Measurements from ENCODE around the gene MUC5B. TPM values are rescaled to one million over a fixed set of nuclear protein-coding genes. Genes with fewer than 3 reads are reported as not detected.

The MUC5B gene
- total RNA-seq, 1 donor from 2014 or later = not detected

DNA sequence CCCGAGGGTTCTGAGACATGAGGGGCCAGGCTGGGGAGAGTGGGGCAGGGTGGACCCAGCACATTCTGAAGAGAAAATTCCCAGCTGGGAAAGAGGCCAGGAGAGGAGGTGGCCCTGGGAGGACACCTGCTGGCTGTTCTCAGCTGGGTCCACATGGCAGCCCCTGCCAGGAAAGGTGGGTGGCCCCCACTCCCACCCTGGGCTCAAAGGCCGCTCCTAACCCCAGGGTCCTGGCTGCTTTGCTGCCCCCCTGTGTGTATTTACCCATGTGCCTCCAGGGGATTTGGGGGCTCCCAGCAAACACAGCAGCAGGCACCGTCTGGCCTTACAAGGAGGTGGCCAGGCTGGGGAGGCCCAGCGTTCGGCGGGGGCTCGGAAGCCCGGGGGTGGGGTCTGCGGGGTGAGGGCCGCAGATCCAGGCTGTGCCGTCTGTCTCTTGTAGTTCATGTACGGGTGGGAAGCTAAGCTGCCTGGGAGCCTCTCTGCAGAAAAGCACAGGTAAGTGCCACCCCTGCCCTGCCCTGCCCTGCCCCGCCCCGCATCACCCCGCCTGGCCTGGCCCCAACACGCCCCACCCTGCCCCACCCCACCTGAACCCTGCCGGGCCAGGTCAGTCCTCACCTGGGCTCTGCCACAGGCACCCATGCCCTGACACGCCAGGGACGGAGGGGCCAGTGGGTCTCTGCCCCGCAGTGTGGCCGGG lies 10.6 kb downstream of the MUC5B start:
- no peak overlapping the region for H3K4me3 ChIP-seq (ENCODE audit: insufficient read depth, low read depth, low read length)
- no peaks in the 10 kb centered on the region for H3K9me3 ChIP-seq (ENCODE audit: insufficient read depth, low read depth, low read length)
- H3K79me2 ChIP-seq (ENCODE audit: insufficient read depth, low read length) = no peaks in the 10 kb centered on the region
- no peaks in the 10 kb centered on the region for H3K27me3 ChIP-seq (ENCODE audit: insufficient read depth, low read length)
- no peak overlapping the region for H3K4me3 Mint-ChIP-seq (ENCODE audit: unreplicated experiment)
- FAIRE-seq = no peak
- H3K27me3 Mint-ChIP-seq (ENCODE audit: low read depth, unreplicated experiment) = peaks cover 12% of the 10 kb centered on the region
- H3K4me1 ChIP-seq (ENCODE audit: insufficient read depth, low read length) = no peaks in the 10 kb centered on the region
- H3K27ac ChIP-seq (ENCODE audit: low read depth, low read length) = no peak overlapping the region
- H3K4me2 ChIP-seq (ENCODE audit: low read length) = no peak overlapping the region
- no peak overlapping the region for H2AFZ ChIP-seq (ENCODE audit: low read depth, low read length)
- no peak overlapping the region for H3K27ac Mint-ChIP-seq (ENCODE audit: unreplicated experiment)
- DNase-seq (ENCODE audit: low read depth) = no peak
- no peaks in the 10 kb centered on the region for H3K9me3 Mint-ChIP-seq (ENCODE audit: unreplicated experiment)
- no peak for TF ChIP-seq EZH2 (IDR thresholded peaks at IDR 0.05; ENCODE audit: insufficient read depth, low read length)
- TF ChIP-seq, protein P1, sequence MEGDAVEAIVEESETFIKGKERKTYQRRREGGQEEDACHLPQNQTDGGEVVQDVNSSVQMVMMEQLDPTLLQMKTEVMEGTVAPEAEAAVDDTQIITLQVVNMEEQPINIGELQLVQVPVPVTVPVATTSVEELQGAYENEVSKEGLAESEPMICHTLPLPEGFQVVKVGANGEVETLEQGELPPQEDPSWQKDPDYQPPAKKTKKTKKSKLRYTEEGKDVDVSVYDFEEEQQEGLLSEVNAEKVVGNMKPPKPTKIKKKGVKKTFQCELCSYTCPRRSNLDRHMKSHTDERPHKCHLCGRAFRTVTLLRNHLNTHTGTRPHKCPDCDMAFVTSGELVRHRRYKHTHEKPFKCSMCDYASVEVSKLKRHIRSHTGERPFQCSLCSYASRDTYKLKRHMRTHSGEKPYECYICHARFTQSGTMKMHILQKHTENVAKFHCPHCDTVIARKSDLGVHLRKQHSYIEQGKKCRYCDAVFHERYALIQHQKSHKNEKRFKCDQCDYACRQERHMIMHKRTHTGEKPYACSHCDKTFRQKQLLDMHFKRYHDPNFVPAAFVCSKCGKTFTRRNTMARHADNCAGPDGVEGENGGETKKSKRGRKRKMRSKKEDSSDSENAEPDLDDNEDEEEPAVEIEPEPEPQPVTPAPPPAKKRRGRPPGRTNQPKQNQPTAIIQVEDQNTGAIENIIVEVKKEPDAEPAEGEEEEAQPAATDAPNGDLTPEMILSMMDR (IDR thresholded peaks at IDR 0.05; ENCODE audit: insufficient read depth, low read depth, low read length) = no peak
- no peaks in the 10 kb centered on the region for H3K4me1 Mint-ChIP-seq (ENCODE audit: low read depth, unreplicated experiment)
- no peak overlapping the region for H3K9ac ChIP-seq (ENCODE audit: low read length)
- no peaks in the 10 kb centered on the region for H4K20me1 ChIP-seq (ENCODE audit: insufficient read depth, low read length)
- H3K36me3 Mint-ChIP-seq (ENCODE audit: low read depth, unreplicated experiment) = no peaks in the 10 kb centered on the region
- H3K36me3 ChIP-seq (ENCODE audit: insufficient read depth, low read length) = no peaks in the 10 kb centered on the region

DNA sequence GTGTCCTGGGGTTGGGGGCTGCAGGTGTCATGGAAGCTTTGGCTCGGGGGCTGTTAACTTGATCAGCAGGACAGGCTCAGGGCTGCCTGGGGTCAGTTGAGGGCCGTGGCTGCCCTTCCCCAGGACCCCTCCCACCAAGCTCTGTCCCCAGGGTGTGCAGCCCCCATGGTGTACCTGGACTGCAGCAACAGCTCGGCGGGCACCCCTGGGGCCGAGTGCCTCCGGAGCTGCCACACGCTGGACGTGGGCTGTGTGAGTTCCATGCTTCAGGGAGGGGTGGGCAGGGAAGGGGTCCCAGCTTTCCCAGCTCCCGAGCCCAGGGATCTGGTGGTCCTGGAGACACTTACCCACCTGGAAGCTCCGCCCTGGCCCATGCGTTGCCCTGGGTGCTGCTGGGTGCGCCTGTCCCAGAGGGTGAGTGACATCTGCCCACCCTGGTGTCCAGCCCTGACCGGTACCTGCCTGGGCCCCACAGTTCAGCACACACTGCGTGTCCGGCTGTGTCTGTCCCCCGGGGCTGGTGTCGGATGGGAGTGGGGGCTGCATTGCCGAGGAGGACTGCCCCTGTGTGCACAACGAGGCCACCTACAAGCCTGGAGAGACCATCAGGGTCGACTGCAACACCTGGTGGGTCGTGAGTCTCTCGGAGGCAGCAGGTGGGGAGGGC lies 11.3 kb downstream of the MUC5B start:
- H3K27ac ChIP-seq (ENCODE audit: low read depth, low read length) = no peak overlapping the region
- no peaks in the 10 kb centered on the region for H3K4me1 ChIP-seq (ENCODE audit: insufficient read depth, low read length)
- H3K9me3 ChIP-seq (ENCODE audit: insufficient read depth, low read depth, low read length) = no peaks in the 10 kb centered on the region
- DNase-seq (ENCODE audit: low read depth) (no peak), FAIRE-seq (no peak)
- H3K27me3 Mint-ChIP-seq (ENCODE audit: low read depth, unreplicated experiment) = peaks cover 12% of the 10 kb centered on the region
- no peak overlapping the region for H3K9ac ChIP-seq (ENCODE audit: low read length)
- H3K4me3 Mint-ChIP-seq (ENCODE audit: unreplicated experiment) = no peak overlapping the region
- no peaks in the 10 kb centered on the region for H3K36me3 Mint-ChIP-seq (ENCODE audit: low read depth, unreplicated experiment)
- H3K4me3 ChIP-seq (ENCODE audit: insufficient read depth, low read depth, low read length) = no peak overlapping the region
- no peaks in the 10 kb centered on the region for H3K36me3 ChIP-seq (ENCODE audit: insufficient read depth, low read length)
- H3K27me3 ChIP-seq (ENCODE audit: insufficient read depth, low read length) = no peaks in the 10 kb centered on the region
- H4K20me1 ChIP-seq (ENCODE audit: insufficient read depth, low read length) = no peaks in the 10 kb centered on the region
- H3K4me2 ChIP-seq (ENCODE audit: low read length) = no peak overlapping the region
- no peaks in the 10 kb centered on the region for H3K9me3 Mint-ChIP-seq (ENCODE audit: unreplicated experiment)
- no peaks in the 10 kb centered on the region for H3K4me1 Mint-ChIP-seq (ENCODE audit: low read depth, unreplicated experiment)
- no peaks in the 10 kb centered on the region for H3K79me2 ChIP-seq (ENCODE audit: insufficient read depth, low read length)
- no peak for TF ChIP-seq EZH2 (IDR thresholded peaks at IDR 0.05; ENCODE audit: insufficient read depth, low read length)
- TF ChIP-seq, protein P1 (IDR thresholded peaks at IDR 0.05; ENCODE audit: insufficient read depth, low read depth, low read length) = no peak
- H2AFZ ChIP-seq (ENCODE audit: low read depth, low read length) = no peak overlapping the region
- H3K27ac Mint-ChIP-seq (ENCODE audit: unreplicated experiment) = no peak overlapping the region

Data from astrocyte (in vitro differentiated cells and primary cell).